Camera-type eye (tissue), 1 donor: ENCODE measurements around the gene SPINT2. TPM values are rescaled to one million over a fixed set of nuclear protein-coding genes. Genes with fewer than 3 reads are reported as not detected.

Experiments
- total RNA-seq: library from RNA; depleted of rRNA; stranded (reverse); fragments of >200 nt; gene quantifications from one replicate; pipeline ENCODE4 v1.2.3, GENCODE V29; 2014

The SPINT2 gene
- total RNA-seq, result 64.4 TPM

GRCh38 chr19:38264486-38265212 lies at the start of gene SPINT2:
SPINT2 (plus strand) TSS chr19:38264573; CDS start chr19:38264893, 320 bp downstream.

GRCh38 chr19:38224014-38224862 lies 40.1 kb upstream of the SPINT2 start, which contains the start of gene DPF1:
DPF1 (minus strand) TSS chr19:38224222; CDS start chr19:38224142, 80 bp downstream.

GRCh38 chr19:38303517-38304351 lies 39.4 kb downstream of the SPINT2 start, which contains the start of gene C19orf33:
C19orf33 (plus strand) TSS chr19:38304251; CDS start chr19:38304262, 11 bp downstream.

GRCh38 chr19:38315657-38316476 lies 51.5 kb downstream of the SPINT2 start, which contains the start of gene YIF1B:
YIF1B (minus strand) TSS chr19:38315947; CDS start chr19:38315917, 30 bp downstream.

GRCh38 chr19:38319421-38320258 lies 55.3 kb downstream of the SPINT2 start, which contains the start of gene KCNK6:
KCNK6 (plus strand) TSS chr19:38319845; CDS start chr19:38319951, 106 bp downstream.

Other genes with a start within 250 kb of the SPINT2 start
- 7.5 TPM for gene DPF1, start 40.4 kb upstream of the SPINT2 start, total RNA-seq
- gene PPP1R14A, start 8.2 kb upstream of the SPINT2 start, total RNA-seq, result 4.7 TPM
- gene C19orf33, start 39.7 kb downstream of the SPINT2 start, total RNA-seq, result 9.2 TPM
- gene YIF1B, start 51.4 kb downstream of the SPINT2 start, total RNA-seq, result 24.0 TPM
- gene KCNK6, start 55.3 kb downstream of the SPINT2 start, total RNA-seq, result 2.4 TPM
- 3.4 TPM for gene CATSPERG, start 71.3 kb downstream of the SPINT2 start, total RNA-seq
- gene PSMD8, start 110.0 kb downstream of the SPINT2 start, total RNA-seq, result 116 TPM
- gene GGN, start 123.5 kb downstream of the SPINT2 start, total RNA-seq, result 0.16 TPM
- 0.38 TPM for gene SPRED3, start 124.1 kb downstream of the SPINT2 start, total RNA-seq
- 18.5 TPM for gene FAM98C, start 138.5 kb downstream of the SPINT2 start, total RNA-seq
- gene RASGRP4, start 161.6 kb downstream of the SPINT2 start, total RNA-seq, result 0.93 TPM
- gene RYR1, start 169.1 kb downstream of the SPINT2 start, total RNA-seq, result 20.4 TPM